Stimulated activated CD4-positive, alpha-beta T cell treated with anti-CD3 and anti-CD28 coated beads, Interleukin-4, amount 100 ng/mL, for 24 hours (primary cell): ENCODE results near the gene CDC42EP1.
A peak's percentile ranks its signal among the peaks of the same experiment; 100 is the strongest.
"Not testable (repeated sequence)": the region's sequence is repeated elsewhere in the genome, so short reads cannot be mapped to it uniquely, and the experiment has no call there.

ENCODE experiments used
- DNase-seq: peaks from one replicate; pipeline ENCODE4 v3.0.0-alpha.2; 2020

Gene CDC42EP1, protein sequence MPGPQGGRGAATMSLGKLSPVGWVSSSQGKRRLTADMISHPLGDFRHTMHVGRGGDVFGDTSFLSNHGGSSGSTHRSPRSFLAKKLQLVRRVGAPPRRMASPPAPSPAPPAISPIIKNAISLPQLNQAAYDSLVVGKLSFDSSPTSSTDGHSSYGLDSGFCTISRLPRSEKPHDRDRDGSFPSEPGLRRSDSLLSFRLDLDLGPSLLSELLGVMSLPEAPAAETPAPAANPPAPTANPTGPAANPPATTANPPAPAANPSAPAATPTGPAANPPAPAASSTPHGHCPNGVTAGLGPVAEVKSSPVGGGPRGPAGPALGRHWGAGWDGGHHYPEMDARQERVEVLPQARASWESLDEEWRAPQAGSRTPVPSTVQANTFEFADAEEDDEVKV

DNA sequence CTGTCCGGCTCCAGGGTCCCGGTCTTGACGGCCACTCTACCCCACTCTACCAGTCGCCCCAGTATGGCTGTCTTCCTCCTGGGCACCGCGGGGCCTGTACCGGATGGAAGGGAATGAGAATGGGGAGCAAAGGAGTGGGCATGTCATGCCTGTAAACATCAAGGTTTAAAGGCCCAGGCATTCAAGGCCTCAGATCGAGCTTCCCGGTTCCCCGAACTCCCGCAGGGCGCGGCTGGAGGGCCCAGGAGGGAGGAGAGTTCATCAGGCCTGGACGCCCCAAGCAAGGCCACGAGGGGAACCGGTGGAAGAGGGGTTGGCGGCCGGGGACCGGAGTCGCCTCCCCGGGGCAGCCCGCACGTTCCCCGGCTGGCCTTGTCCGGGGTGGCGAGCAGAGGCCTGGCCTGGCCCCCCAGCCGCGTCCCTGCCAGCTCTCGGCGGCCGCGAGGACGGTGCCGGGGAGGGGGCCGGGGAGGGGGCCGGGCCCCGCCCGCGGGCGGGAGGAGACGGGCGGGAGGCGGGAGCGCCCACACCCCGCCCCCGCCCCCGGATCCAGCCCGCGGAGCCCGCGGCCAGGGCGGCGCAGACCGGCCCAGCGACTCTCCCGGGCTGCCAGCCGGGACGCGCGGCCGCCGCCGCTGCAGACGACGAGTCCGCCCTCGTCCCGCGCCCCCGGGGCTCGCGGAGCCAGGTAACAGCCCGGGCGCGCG is at the start of gene CDC42EP1:
CDC42EP1 (plus strand) TSS at position 580 of the 707 bp plus-strand sequence. CDS start 5,870 bp downstream, outside the sequence.
- no peak for DNase-seq

DNA sequence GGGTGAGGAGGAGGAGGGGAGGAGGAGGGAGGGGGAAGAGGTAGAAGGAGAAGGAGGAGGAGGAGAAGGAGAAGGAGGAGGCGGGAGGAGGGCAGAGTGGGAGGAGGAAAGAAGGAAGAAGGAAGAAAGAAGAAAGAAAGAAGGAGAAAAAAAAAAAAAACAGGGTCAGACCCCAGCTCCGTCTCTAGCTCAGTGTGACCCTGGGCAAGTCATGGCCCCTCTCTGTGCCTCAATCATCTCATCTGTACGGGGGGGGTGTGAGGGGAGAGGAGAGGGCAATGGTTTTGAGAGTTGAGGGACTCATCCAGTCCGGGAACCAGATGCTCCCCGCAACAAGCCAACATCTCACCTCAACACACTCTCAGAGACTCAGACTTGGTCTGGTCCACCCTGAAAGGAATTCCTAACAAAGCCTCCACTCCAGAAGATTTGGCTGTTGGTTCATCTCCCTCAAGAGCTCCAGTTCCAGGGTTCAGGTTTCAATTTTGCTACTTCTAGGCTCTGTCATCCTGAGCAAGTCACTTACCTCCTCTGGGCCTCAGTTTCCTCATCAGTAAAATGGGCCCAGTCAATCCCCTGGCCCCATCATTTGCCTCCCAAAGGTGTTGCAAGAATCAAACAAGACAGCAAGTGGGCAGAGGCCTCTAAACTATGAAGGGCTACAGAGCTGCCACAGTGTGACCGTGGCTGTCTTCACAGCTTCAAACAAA is 48.7 kb upstream of the CDC42EP1 start:
- DNase-seq = no peak

DNA sequence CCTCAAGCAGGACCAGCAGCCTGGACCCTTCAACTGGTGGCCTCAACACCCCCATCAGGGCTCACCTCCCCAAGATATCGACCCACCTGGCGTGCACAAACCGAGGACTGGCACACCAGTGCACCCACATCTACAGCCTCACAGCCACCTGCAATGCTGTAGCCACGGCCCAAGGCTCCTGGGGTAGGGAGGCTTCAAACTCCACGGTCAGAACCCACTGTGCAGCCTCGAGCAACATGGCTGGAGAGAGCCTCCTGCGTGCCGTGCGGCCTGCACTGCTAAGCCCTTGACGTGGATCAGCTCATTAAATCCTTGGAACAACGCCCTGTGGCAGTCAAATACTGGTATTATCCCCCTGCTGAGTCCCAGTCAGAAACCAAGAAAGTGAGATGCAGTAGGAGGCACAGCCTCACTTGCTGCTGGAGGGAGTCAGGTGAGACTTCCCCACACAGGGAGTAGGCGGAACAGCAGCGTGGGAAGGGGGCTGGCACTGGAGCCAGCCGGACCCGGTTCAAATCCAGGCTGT is 45.7 kb upstream of the CDC42EP1 start:
- DNase-seq = no peak

DNA sequence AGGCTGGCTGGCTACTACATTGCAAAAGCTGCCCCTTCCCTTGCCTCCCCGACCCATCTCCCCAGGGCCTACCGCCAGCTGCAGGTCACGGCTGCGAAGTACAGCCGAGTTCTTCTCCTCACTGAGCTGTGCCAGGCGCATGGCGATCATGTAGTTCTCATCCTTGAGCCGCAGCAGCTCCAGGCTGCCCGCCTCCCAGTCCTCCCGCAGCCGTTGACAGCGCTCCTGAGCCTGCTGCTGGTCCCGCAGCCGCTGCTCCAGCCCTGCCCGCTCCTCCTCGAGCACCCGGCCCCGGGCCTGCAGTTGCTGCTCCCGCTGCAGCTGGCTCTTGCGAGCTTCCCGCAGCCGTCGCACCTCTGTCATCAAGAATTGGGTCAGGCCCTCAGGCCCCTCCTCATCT is 44.4 kb upstream of the CDC42EP1 start:
- no peak for DNase-seq

DNA sequence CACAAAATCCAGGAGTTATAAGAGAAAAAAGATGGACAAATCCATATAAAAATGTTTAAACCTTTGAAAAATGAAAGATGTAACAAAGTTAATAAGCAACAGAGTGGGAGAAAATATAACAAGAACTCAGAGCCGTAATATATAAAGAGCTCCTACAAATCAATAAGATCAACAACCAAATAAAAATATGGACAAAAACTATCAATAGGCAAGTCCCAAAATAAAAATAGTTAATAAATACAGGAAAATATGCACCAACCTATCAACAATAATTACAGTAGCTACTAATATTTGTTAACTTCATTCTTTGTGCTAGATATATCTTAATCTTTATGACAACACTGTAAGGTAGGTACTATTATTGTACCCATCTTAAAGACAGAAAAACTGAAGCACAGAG is 43.8 kb upstream of the CDC42EP1 start:
- no peak for DNase-seq

DNA sequence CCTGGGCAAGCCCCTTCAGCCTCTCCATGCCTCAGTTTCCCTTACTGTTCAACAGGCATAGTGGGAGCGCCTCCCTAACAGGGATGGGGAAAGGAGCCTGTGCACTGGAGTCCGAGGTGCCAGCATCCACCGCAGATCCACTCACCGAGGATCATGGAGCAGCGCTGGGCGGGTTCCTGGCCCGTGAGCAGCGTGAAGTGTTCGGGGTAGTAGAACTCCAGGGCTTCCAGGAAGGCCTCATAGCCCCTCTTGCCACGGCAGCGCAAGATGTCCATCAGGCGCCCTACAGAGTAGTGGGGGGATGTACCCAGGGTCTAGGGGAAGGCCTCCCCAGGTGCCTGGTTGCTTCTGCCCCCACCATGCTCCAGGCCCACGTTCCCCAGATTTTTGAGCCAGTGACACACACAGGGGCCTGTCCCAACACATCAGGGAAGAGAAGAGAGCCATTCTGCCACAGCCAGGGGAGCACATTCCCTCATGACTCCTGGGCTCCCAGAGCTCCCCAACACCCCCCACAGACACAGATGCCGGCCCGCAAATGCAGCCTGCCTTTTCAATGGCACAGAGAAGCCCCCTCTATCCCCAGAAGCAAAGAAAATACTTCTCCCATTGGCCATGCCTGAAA is 42.3 kb upstream of the CDC42EP1 start:
- DNase-seq = no peak

DNA sequence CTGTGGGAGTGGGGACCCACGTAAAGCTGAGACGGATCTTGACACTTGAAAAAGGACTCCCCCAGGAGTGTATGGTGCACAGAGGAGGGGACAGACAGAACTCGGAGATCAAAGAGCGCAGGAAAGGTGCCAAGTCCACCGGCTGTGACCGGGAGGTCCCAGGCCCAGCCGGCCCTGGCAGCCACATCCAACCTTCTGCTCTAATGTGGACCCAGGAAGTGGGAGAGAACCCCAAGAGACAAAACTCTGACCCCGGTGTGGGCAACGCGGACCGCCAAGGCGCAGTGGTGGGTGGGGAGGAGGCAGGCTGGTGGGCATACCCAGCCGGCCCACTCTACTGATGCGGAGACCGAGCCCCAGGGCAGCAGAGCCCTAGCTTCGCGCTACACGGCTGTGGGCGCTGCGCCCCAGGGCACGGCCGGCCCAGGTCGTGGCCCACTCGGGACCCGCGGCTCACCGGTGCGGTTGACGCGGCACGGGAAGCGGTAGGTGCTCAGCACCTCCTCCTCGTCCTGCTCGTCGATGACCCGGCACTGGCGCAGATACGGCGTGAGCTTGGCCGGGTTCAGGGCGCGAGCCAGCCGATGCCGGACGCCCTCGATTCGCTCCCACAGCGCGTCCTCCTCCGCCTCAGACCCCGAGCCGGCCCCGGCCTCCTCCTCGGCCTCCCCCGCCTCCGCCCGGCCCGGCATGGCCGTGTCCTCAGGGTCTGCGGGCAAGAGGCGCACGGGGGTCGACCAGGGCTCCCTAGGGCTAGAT is 41.6 kb upstream of the CDC42EP1 start:
- no peak for DNase-seq

DNA sequence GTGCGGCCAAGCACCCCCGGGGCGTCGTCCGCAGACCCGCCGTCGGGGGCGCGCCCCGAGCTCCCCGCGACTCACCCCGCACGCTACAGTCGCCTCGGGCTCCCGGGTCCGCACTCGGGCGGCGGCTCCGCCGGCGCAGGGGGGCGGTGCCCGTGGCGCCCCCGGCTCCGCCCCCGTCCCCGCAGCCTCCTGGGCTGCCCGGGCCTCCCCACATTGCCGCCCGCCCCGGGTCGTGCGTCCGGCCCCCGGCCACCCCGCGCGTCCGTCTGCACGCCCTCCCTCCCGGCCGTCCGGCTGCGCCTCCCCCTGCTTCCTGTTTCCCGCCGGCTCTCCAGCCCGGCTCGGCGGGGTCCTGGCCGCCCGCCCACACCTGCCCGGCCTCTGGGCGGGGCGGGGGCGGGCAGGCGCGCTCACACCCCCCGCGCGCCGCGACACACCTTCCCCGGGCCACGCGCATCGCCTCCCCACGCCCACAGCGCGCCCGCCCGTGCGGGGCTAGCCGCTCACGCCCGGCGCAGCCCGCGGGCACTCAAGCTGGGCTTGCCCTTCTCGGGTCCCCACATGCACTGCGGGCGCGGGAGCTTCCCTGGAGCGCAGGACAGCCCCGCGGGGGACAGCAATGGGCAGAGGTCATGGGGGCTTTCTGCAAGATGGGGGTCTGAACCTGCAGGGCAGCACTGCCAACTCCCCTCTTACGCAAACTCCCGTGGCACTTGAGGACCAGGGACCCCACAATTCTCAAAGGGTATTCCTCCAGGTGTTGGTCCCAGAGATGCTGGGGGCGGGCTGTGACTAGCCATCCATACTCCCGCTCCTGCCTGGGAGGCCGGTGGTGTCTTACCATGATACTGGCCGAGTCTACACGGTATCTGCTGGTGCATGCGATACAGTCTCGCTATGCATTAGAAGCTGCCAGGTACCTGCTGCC is 40.7 kb upstream of the CDC42EP1 start, which contains the start of gene CARD10:
CARD10 (minus strand) TSS at position 148 of the 928 bp plus-strand sequence. CDS start 215 bp downstream, outside the sequence.
- no peak for DNase-seq

DNA sequence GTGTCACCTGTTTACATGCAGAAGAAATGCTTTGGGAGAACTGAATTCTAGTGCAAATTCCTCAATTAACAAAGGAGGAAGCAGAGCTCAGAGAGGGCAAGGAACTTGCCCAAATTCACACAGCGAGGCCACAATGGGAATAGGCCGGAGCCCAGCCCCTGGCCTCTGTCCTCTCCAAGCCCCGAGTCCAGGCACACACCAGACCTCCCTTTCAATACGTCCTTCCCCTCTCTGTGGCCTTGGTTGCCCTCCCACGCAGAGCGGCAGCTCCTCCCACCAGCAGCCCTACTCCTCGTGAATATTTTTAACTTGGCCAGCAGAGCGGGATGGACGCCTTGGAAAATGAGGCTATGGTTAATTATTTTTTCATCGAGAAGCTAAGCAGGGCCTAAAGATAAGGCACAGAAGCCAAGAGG is 39.5 kb upstream of the CDC42EP1 start:
- no peak for DNase-seq

DNA sequence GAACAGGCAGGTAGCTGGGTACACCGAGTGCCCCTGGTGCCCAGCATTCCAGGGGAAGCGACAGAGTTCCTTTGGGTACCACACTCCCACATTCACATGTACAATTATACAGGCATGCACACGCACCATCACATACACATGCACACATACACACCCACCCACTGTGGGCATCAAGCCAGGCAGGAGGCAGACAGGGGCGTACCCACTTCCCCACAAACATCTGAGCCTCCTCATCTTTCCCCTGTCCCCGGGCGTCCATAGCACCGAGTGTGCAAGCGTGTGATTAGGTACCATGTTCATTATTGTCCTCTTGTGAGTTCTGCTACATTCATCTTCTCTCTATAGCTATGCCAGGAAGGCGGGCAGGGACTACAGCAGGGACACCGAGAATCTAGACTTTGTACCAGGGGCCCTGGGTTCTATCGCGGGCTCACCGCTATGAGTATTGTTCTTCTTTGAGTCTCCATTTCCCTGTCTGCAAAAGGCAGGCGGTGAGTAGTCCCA is 39.0 kb upstream of the CDC42EP1 start:
- DNase-seq = no peak

DNA sequence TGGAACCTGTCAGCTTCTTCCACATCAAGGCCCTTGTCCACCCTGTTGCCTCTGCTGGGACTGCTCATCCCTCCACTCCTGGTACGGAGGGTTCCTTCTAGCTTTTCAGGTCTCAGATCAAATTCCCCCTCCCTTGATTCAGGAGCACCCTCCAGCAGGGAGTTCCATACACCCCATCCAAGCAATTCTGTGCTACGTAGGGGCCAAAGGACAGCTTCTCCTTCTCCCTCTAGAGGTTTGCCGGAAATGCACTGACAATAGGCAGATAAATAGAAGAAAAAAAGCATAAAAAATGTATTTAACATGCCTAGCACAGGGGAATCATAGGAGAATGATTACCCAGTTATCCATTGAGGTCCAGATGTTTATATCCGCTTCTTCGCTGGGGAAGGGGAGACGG is 37.8 kb upstream of the CDC42EP1 start:
- no peak for DNase-seq

DNA sequence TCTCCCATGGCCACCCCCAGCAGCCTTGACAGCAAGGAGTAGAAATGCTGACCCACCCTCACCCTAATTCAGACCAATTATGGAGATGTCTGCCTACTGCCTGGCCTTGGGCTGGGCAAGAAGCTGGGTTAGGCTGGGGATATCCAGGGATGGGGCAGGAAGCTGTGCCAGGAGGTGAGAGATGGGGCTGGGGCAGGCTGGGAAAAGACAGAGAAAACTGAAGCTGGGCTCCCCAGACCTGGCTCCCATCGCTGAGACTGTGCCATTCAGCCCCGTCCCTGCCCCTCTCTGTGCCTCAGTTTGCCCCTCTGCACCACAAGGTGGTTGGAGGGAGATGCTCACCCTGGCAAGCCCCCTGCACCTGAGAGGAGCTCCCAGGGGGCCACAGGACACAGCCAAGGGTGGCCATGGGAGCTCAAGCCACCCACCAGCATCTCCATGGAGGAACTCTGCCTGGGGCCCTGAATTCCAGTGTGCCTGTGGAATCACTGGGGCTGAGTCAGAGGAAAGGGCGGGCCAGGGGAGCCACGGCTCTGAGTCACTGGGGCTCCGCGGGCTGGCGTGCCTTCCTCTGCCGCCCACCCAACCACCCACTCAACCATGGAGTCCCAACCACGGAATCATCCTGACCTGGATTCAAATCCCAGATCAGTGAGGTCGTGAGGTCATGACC is 35.1 kb upstream of the CDC42EP1 start:
- DNase-seq = no peak

DNA sequence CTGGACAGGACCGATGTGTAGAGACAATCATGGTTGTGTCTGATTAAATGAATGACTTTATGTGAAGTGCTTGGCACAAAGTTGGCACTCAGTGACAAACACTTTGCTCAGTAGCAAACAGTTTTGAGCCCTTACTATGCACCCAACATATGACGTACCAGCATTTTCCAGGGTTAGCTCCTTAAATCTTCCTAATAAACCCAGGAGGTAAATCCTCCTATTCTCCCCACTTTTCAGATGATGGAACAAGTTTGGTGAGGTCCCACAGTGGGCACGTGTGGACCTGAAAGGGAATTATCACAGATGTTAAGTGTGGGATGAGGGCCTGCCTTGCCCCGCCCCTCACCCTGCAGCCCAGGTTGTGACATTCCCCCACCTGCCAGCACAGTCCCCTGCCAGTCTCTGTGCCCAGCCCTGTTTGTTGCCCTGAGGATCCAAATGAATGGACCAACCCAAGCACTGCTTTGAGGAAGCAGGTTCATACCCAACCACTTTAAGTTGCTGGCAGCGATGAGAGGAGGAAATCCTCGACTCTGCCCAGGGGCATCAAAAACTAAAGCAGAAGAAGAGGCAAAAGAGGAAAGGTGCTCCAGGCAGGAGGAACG is 34.4 kb upstream of the CDC42EP1 start:
- DNase-seq = no peak

DNA sequence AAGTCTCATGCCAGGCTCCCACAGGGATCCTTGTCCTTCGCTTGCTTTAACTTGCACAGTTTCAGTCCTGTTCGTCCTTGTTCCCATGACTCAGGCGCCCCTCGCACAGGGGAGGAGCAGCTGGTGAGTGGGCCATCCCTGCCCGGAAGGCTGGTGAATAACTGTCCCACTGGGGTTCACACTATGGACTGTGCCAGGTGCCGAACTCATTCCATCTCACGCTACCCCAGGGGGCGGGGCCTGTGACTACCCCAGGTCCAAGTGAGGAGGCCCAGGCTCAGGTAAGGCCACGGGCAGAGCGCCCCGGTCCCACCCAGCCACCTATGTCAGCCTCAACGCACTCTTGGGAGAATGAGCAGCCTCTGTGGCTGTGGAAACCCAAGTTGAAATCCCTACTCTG is 33.9 kb upstream of the CDC42EP1 start:
- no peak for DNase-seq

DNA sequence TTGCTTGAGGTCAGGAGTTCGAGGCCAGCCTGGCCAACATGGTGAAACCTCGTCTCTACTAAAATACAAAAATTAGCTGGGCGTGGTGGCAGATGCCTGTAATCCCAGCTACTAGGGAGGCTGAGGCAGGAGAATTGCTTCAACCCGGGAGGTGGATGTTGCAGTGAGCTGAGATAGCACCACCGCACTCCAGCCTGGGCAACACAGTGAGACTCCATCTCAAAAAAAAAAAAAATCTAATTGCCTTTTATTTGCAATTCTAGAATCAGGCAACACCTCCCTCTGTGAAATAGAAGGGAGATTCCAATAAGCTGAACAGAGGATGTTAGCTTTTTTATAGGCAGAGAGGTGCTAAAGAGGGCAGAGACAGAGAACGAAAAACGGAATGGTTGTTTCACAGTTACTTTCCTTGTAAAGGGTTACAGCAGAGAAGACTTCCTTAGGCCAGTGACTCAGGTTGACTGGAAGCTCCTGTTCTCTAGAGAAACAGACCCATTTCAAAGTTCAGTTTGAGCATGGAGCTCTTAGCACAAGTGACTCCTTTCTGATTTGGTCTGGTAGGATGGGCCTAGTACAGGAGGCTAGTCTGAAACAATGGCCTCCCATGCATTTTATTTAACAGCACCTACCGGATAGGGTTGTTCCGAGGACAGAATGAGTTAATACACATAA is 33.1 kb upstream of the CDC42EP1 start:
- not testable (repeated sequence) for DNase-seq

DNA sequence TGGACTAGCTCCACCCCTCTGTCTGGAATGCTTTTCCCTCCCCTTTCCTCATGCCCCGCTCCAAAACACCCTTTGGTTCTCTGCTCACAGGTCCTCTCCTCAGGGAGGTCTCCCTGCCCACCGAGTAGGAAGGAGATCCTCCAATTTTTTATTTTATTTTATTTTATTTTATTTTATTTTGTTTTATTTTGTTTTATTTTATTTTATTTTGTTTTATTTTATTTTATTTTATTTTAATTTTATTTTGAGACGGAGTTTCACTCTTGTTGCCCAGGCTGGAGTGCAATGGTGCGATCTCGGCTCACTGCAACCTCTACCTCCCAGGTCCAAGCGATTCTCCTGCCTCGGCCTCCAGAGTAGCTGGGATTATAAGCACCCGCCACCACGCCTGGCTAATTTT is 32.3 kb upstream of the CDC42EP1 start:
- DNase-seq = not testable (repeated sequence)

DNA sequence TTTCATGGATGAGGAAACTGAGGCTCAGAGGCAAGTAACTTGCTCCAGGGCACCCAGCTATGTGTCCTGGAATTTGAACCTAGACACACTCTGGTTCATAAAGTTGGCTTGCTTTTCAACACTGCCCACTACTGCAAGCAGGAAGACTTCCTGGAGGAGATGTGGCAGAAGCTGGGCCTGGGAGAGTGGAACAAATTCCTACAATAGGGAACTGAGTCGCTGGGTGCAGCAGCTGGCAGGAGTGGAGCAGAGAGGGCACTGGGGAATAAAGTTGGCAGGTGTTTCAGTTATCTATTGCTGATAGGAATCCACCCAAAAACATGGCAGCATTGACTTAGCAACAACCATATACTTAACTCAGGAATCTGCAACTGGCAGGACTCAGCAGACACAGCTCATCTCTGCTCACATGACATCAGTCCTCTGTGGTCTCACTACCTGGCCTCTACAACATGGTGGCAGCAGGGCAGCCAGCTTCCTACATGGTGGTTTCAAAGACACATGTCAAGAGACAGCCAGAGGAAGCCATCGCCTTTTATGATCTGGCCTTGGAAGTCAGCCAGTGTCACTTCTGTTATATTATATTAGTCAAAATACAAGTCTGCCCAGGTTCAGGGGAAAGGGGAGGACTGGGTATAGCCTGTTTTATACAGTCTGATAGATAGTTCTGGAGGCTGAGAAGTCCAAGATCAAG is 30.5 kb upstream of the CDC42EP1 start:
- DNase-seq = no peak

DNA sequence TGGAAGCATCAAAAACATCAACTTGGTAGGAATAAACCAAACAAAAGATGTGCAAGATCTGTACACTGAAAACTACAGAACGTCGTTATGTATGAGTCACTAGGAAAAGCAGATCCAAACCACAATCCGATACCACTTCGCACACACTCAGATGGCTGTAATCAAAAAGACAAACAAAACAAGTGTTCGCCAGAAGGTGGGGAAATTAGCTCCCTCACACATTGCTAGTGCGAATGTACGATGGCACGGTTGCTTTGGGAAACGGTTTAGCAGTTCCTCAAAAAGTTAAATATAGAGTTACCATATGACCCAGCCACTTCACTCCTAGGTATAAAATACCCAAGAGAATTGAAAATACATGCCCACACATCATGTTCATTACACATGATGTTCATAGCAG is 26.3 kb upstream of the CDC42EP1 start:
- peak; percentile 14 for DNase-seq
